Loucy (cell line): ENCODE measurements around the gene EGFLAM.

Experiments used
- CTCF ChIP-seq: fragments of 200-600 bp; sonication (generic); conservative IDR thresholded peaks from 2 replicates; pipeline ENCODE4 v1.5.1; 2014; ENCODE audit warnings: mild to moderate bottlenecking, antibody characterized with exemption, low read length
- EZH2phosphoT487 ChIP-seq: fragments of 200-600 bp; IDR thresholded peaks from 2 replicates; pipeline ENCODE4 v1.6.1; 2018; ENCODE audit warnings: antibody characterized with exemption, mild to moderate bottlenecking, moderate library complexity, borderline replicate concordance

- TF ChIP-seq CTCF (no peak), EZH2phosphoT487 (no peak)
Observed at GRCh38 chr5:38434966-38435705, 176.8 kb downstream of the EGFLAM start.
